HS-27A (cell line): ENCODE results near the gene NFS1.

Experiments used
- DNase-seq: peaks from one replicate; pipeline ENCODE4 v3.0.0-alpha.2; 2012; ENCODE audit warnings: low read depth, missing footprints

The NFS1 gene

GRCh38 chr20:35674921-35675320 is 24.2 kb downstream of the NFS1 start:
- no peak for DNase-seq

- no peak for DNase-seq
Measured at GRCh38 chr20:35673884-35674283, 25.3 kb downstream of the NFS1 start.

GRCh38 chr20:35669681-35670080 is 29.5 kb downstream of the NFS1 start:
- no peak for DNase-seq

- no peak for DNase-seq
Measured at GRCh38 chr20:35669221-35669620, 29.9 kb downstream of the NFS1 start.

GRCh38 chr20:35665949-35666288 is 33.2 kb downstream of the NFS1 start:
- no peak for DNase-seq

- peak; percentile 86 for DNase-seq
Measured at GRCh38 chr20:35664466-35665206, 34.5 kb downstream of the NFS1 start, which contains the start of the genes CPNE1 and RBM12. CPNE1 (minus strand) TSS chr20:35664900; CDS start chr20:35632923, 31,977 bp downstream. RBM12 (minus strand) TSS chr20:35664900; CDS start chr20:35655322, 9,578 bp downstream.

- DNase-seq = no peak
Measured at GRCh38 chr20:35663516-35664465, 35.4 kb downstream of the NFS1 start.

GRCh38 chr20:35662551-35662950 is 36.6 kb downstream of the NFS1 start:
- no peak for DNase-seq

GRCh38 chr20:35661908-35662307 is 37.2 kb downstream of the NFS1 start:
- no peak for DNase-seq

- DNase-seq = no peak
Measured at GRCh38 chr20:35661053-35661452, 38.1 kb downstream of the NFS1 start.

- no peak for DNase-seq
Measured at GRCh38 chr20:35660122-35660937, 38.8 kb downstream of the NFS1 start.

GRCh38 chr20:35657271-35657670 is 41.9 kb downstream of the NFS1 start:
- DNase-seq = no peak

GRCh38 chr20:35654415-35654814 is 44.7 kb downstream of the NFS1 start:
- no peak for DNase-seq

- no peak for DNase-seq
Measured at GRCh38 chr20:35653893-35654292, 45.3 kb downstream of the NFS1 start.

GRCh38 chr20:35653430-35653734 is 45.8 kb downstream of the NFS1 start:
- DNase-seq = no peak

- no peak for DNase-seq
Measured at GRCh38 chr20:35652641-35653429, 46.3 kb downstream of the NFS1 start.

GRCh38 chr20:35651958-35652357 is 47.2 kb downstream of the NFS1 start:
- no peak for DNase-seq

- DNase-seq = no peak
Measured at GRCh38 chr20:35650632-35651031, 48.5 kb downstream of the NFS1 start.

GRCh38 chr20:35648836-35649235 is 50.3 kb downstream of the NFS1 start:
- no peak for DNase-seq

- no peak for DNase-seq
Measured at GRCh38 chr20:35644806-35645205, 54.3 kb downstream of the NFS1 start.

GRCh38 chr20:35643045-35643444 is 56.1 kb downstream of the NFS1 start:
- DNase-seq = no peak

- DNase-seq = no peak
Measured at GRCh38 chr20:35641743-35642142, 57.4 kb downstream of the NFS1 start.
